Amygdala (tissue), 56 donors: ENCODE data around the gene IGLON5.

ENCODE experiments used
- DNase-seq, 56 donors: peaks; one replicate each; lab custom pipeline; 2025; lab: John Stamatoyannopoulos, UW

The IGLON5 gene

GRCh38 chr19:51316688-51317087, 5.2 kb downstream of the IGLON5 start:
- DNase-seq: no peak

GRCh38 chr19:51317376-51317775, 5.9 kb downstream of the IGLON5 start:
- no peak for DNase-seq

- DNase-seq: no peak
These were observed 6.5 kb downstream of the IGLON5 start for GRCh38 chr19:51317968-51318367.

- no peak for DNase-seq
These were observed 7.5 kb downstream of the IGLON5 start for GRCh38 chr19:51318687-51319648.

- DNase-seq: no peak
These were observed 8.3 kb downstream of the IGLON5 start for GRCh38 chr19:51319649-51320279.

GRCh38 chr19:51320280-51320657, 8.8 kb downstream of the IGLON5 start:
- peak in 15 of 56 donors; percentile 5 to 65 (median 26) for DNase-seq

- no peak for DNase-seq
These were observed 10.4 kb downstream of the IGLON5 start for GRCh38 chr19:51321799-51322198.

GRCh38 chr19:51323481-51324166, 12.2 kb downstream of the IGLON5 start:
- DNase-seq: no peak

- no peak for DNase-seq
These were observed 12.7 kb downstream of the IGLON5 start for GRCh38 chr19:51324167-51324481.

- no peak for DNase-seq
These were observed 13.9 kb downstream of the IGLON5 start for GRCh38 chr19:51325161-51325976.

- no peak for DNase-seq
These were observed 15.0 kb downstream of the IGLON5 start for GRCh38 chr19:51326216-51327065.

GRCh38 chr19:51327066-51328001, 15.9 kb downstream of the IGLON5 start:
- DNase-seq: peak in 5 of 56 donors; percentile 15 to 24 (median 20)

GRCh38 chr19:51329411-51329810, 18.0 kb downstream of the IGLON5 start:
- no peak for DNase-seq

GRCh38 chr19:51330366-51330765, 18.9 kb downstream of the IGLON5 start:
- DNase-seq: no peak

GRCh38 chr19:51331193-51331592, 19.7 kb downstream of the IGLON5 start:
- no peak for DNase-seq

GRCh38 chr19:51331716-51332115, 20.3 kb downstream of the IGLON5 start:
- no peak for DNase-seq

GRCh38 chr19:51333836-51334460, 22.5 kb downstream of the IGLON5 start:
- no peak for DNase-seq
